HepG2 (cell line): ENCODE data around the gene STARD6. TPM values are rescaled to one million over a fixed set of nuclear protein-coding genes. Genes with fewer than 3 reads are reported as not detected.

Source experiments
- BRF2 ChIP-seq: sonication (generic); formaldehyde crosslinking; IDR thresholded peaks from 2 replicates; pipeline ENCODE4 v1.8.1; 2022; ENCODE audit warnings: mild to moderate bottlenecking, missing genetic modification reagents
- FOXO4 ChIP-seq: sonication (generic); formaldehyde crosslinking; conservative IDR thresholded peaks from 2 replicates; pipeline ENCODE4 v1.8.1; 2023; ENCODE audit warnings: missing genetic modification reagents
- GPN1 ChIP-seq: sonication (generic); formaldehyde crosslinking; IDR thresholded peaks from 2 replicates; pipeline ENCODE4 v1.5.1; 2020; ENCODE audit warnings: missing genetic modification reagents, borderline replicate concordance
- HBP1 ChIP-seq: IDR thresholded peaks from 2 replicates; pipeline ENCODE4 v1.6.1; 2016; ENCODE audit warnings: low read depth, control low read depth
- HMG20A ChIP-seq: IDR thresholded peaks from 2 replicates; pipeline ENCODE4 v1.6.1; 2016; ENCODE audit warnings: borderline replicate concordance
- KDM2A ChIP-seq: sonication (generic); formaldehyde crosslinking; IDR thresholded peaks from 2 replicates; pipeline ENCODE4 v1.4.0; 2020; ENCODE audit warnings: low read depth, missing genetic modification reagents, borderline replicate concordance
- LBX2 ChIP-seq: sonication (generic); formaldehyde crosslinking; IDR thresholded peaks from 2 replicates; pipeline ENCODE4 v1.5.0; 2020; ENCODE audit warnings: missing genetic modification reagents, mild to moderate bottlenecking, borderline replicate concordance
- NBN ChIP-seq: fragments of 450-650 bp; conservative IDR thresholded peaks from 2 replicates; pipeline ENCODE4 v1.6.1; 2017
- POGZ ChIP-seq: sonication (generic); formaldehyde crosslinking; IDR thresholded peaks from 2 replicates; pipeline ENCODE4 v1.4.0; 2020; ENCODE audit warnings: mild to moderate bottlenecking, missing genetic modification reagents
- PRDM10 ChIP-seq: sonication (generic); formaldehyde crosslinking; IDR thresholded peaks from 2 replicates; pipeline ENCODE4 v1.4.0; 2020; ENCODE audit warnings: low read depth, missing genetic modification reagents
- TERF1 ChIP-seq: sonication (generic); formaldehyde crosslinking; IDR thresholded peaks from 2 replicates; pipeline ENCODE4 v1.8.0; 2022; ENCODE audit warnings: mild to moderate bottlenecking, missing genetic modification reagents, moderate library complexity
- TGIF2 ChIP-seq: IDR thresholded peaks from 2 replicates; pipeline ENCODE4 v1.6.1; 2016; ENCODE audit warnings: control low read depth, missing compliant biosample characterization
- THAP8 ChIP-seq: sonication (generic); formaldehyde crosslinking; IDR thresholded peaks from 2 replicates; pipeline ENCODE4 v1.5.1; 2020; ENCODE audit warnings: missing genetic modification reagents, mild to moderate bottlenecking, borderline replicate concordance
- ZXDC ChIP-seq: sonication (generic); formaldehyde crosslinking; IDR thresholded peaks from 2 replicates; pipeline ENCODE4 v1.5.0; 2020; ENCODE audit warnings: mild to moderate bottlenecking, missing genetic modification reagents
- polyA plus RNA-seq, 8 experiments: library from polyadenylated mRNA; depleted of rRNA in 3 of 8; stranded (reverse) in 7 of 8; unstranded in 1 of 8; fragments of >200 nt; fragmentation: Illumina TruSeq in 4 of 8; extraction: Trizol in 4 of 8; gene quantifications; 2 replicates each; pipeline versions ENCODE4 v1.2.1 to v1.2.3, GENCODE V29; 2011 to 2016; ENCODE audit warnings: low read depth in 4 of 8, missing spikeins in 1 of 8, mixed read lengths in 1 of 8; ENCODE audit not compliant: insufficient read depth in 1 of 8
- total RNA-seq, 5 experiments: library from RNA; depleted of rRNA; stranded (reverse); fragments of >200 nt; fragmentation: Illumina TruSeq; extraction: Trizol; gene quantifications; 2 replicates each; pipeline ENCODE4 v1.2.3, GENCODE V29; 2016; ENCODE audit warnings: low read depth in 1 of 5

STARD6 gene
- total and polyA plus RNA-seq, 2 of the 13 experiments (the other 11 are each of a cell fraction or from before 2014, with no cell fraction given) = not detected

GRCh38 chr18:54357660-54358494 lies at the start of gene STARD6, which contains the start of gene C18orf54 (continued):
- TF ChIP-seq KDM2A (CRISPR knock-in tag) (peak; percentile 67; the same call in 1 of the 2 replicates), HBP1 (CRISPR knock-in tag) (no peak), PRDM10 (CRISPR knock-in tag) (no peak), TGIF2 (CRISPR knock-in tag) (peak; percentile 73; the same call in 1 of the 2 replicates), POGZ (CRISPR knock-in tag) (peak; percentile 90), THAP8 (CRISPR knock-in tag) (no peak), ZXDC (CRISPR knock-in tag) (no peak), LBX2 (CRISPR knock-in tag) (no peak), BRF2 (no peak), TERF1 (no peak), FOXO4 (CRISPR knock-in tag) (no peak), HMG20A (no peak), NBN (no peak), GPN1 (CRISPR knock-in tag) (no peak)
